HG03521 (cell line): Measurements from ENCODE around the gene TRIM26.
"Not testable (repeated sequence)": the region's sequence is repeated elsewhere in the genome, so short reads cannot be mapped to it uniquely, and the experiment has no call there.

ENCODE experiments used
- ATAC-seq: cut with Tn5 transposase; IDR thresholded peaks from one replicate; pipeline ENCODE4 v1.9.1; 2021; ENCODE audit warnings: mild to moderate bottlenecking, moderate library complexity; ENCODE audit not compliant: unreplicated experiment

The TRIM26 gene

GRCh38 chr6:30172681-30173080, 40.5 kb downstream of the TRIM26 start:
- ATAC-seq = no peak

GRCh38 chr6:30171677-30172471, 41.3 kb downstream of the TRIM26 start:
- ATAC-seq = no peak

GRCh38 chr6:30169658-30170614, 43.3 kb downstream of the TRIM26 start:
- no peak for ATAC-seq

GRCh38 chr6:30168741-30169140, 44.5 kb downstream of the TRIM26 start:
- ATAC-seq = no peak

GRCh38 chr6:30167101-30167500, 46.1 kb downstream of the TRIM26 start:
- ATAC-seq = no peak

- ATAC-seq = not testable (repeated sequence)
These were observed 48.0 kb downstream of the TRIM26 start for GRCh38 chr6:30165238-30165637.

GRCh38 chr6:30164714-30165113, 48.5 kb downstream of the TRIM26 start:
- no peak for ATAC-seq

GRCh38 chr6:30163918-30164654, 49.1 kb downstream of the TRIM26 start:
- no peak for ATAC-seq

- no peak for ATAC-seq
These were observed 49.9 kb downstream of the TRIM26 start, which contains the start of gene TRIM15 for GRCh38 chr6:30163090-30163917. Gene TRIM15, plus strand, starts transcription at chr6:30163546. Its CDS starts 139 bp downstream, at chr6:30163685.

GRCh38 chr6:30162265-30163089, 50.7 kb downstream of the TRIM26 start:
- no peak for ATAC-seq

GRCh38 chr6:30160785-30161531, 52.2 kb downstream of the TRIM26 start, which contains the start of gene TRIM10:
Gene TRIM10, minus strand, starts transcription at chr6:30161211. Its CDS starts 353 bp downstream, at chr6:30160858.
- no peak for ATAC-seq

GRCh38 chr6:30160008-30160784, 53.0 kb downstream of the TRIM26 start:
- no peak for ATAC-seq

- ATAC-seq = no peak
These were observed 54.6 kb downstream of the TRIM26 start for GRCh38 chr6:30158475-30159040.

- no peak for ATAC-seq
These were observed 55.2 kb downstream of the TRIM26 start for GRCh38 chr6:30157999-30158398.

GRCh38 chr6:30157581-30157980, 55.6 kb downstream of the TRIM26 start:
- no peak for ATAC-seq

GRCh38 chr6:30156774-30157173, 56.4 kb downstream of the TRIM26 start:
- no peak for ATAC-seq

GRCh38 chr6:30156262-30156599, 57.0 kb downstream of the TRIM26 start:
- ATAC-seq = no peak
